Measurements from ENCODE around the gene BARX1. TPM values are rescaled to one million over a fixed set of nuclear protein-coding genes. Genes with fewer than 3 reads are reported as not detected.

BARX1 gene
- polyA plus RNA-seq, 1 donor from 2014 or later: not detected

DNA sequence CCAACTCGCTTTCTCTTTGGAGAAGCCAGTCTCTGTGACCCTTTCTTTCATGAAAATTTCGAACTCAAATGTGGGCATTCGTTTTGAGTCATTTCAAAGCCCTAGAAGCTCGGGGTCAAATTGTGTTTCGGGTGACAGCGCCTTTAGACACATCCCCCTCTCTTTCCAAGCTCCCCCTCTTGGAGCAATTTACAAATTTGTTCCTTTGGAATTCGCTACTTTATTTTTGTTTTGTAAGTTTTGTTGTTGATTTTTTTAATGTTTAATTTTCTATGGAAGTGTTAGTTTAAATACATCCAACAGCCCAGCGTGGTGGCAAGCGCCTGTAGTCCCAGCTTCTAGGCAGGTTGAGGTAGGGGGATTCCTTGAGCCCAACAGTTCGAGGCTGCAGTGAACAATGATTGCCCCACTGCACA, 4.6 kb upstream of the BARX1 start:
- H3K36me3 ChIP-seq (ENCODE audit: insufficient read depth, low read length): no peaks in the 10 kb centered on the region
- no peaks in the 10 kb centered on the region for H3K9me3 ChIP-seq (ENCODE audit: low read length)
- H3F3A ChIP-seq (ENCODE audit: insufficient read depth, low read length, poor library complexity, severe bottlenecking): no peaks in the 10 kb centered on the region
- peaks cover 76% of the 10 kb centered on the region for H3K27me3 ChIP-seq (ENCODE audit: insufficient read depth, low read depth, low read length)
- no peak overlapping the region for H3K27ac ChIP-seq (ENCODE audit: low read length)
- no peak overlapping the region for H2AFZ ChIP-seq (ENCODE audit: low read depth, low read length)
- no peak overlapping the region for H3K4me3 ChIP-seq (ENCODE audit: low read length)
- no peak overlapping the region for H3K9ac ChIP-seq (ENCODE audit: low read length)
- no peaks in the 10 kb centered on the region for H3K79me2 ChIP-seq (replicated peaks; ENCODE audit: insufficient read depth, low read length)
- TF ChIP-seq TAF1 (IDR thresholded peaks at IDR 0.05; ENCODE audit: low read depth) (no peak), EP300 (conservative IDR thresholded peaks at IDR 0.05; ENCODE audit: poor library complexity, severe bottlenecking) (no peak), POLR2AphosphoS5 (IDR thresholded peaks at IDR 0.05) (peak; percentile 55), SMC3 (conservative IDR thresholded peaks at IDR 0.05; ENCODE audit: poor library complexity) (no peak), EZH2 (IDR thresholded peaks at IDR 0.05; ENCODE audit: borderline replicate concordance, insufficient read depth, low read length, poor library complexity, severe bottlenecking) (no peak), RAD21 (conservative IDR thresholded peaks at IDR 0.05) (no peak)
- TF ChIP-seq, protein P1, sequence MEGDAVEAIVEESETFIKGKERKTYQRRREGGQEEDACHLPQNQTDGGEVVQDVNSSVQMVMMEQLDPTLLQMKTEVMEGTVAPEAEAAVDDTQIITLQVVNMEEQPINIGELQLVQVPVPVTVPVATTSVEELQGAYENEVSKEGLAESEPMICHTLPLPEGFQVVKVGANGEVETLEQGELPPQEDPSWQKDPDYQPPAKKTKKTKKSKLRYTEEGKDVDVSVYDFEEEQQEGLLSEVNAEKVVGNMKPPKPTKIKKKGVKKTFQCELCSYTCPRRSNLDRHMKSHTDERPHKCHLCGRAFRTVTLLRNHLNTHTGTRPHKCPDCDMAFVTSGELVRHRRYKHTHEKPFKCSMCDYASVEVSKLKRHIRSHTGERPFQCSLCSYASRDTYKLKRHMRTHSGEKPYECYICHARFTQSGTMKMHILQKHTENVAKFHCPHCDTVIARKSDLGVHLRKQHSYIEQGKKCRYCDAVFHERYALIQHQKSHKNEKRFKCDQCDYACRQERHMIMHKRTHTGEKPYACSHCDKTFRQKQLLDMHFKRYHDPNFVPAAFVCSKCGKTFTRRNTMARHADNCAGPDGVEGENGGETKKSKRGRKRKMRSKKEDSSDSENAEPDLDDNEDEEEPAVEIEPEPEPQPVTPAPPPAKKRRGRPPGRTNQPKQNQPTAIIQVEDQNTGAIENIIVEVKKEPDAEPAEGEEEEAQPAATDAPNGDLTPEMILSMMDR (IDR thresholded peaks at IDR 0.05; ENCODE audit: poor library complexity, severe bottlenecking): no peak
- no peaks in the 10 kb centered on the region for H4K20me1 ChIP-seq (ENCODE audit: insufficient read depth)
- H3K4me2 ChIP-seq (ENCODE audit: low read length): no peak overlapping the region
- no peaks in the 10 kb centered on the region for H3K9me2 ChIP-seq (ENCODE audit: insufficient read depth, low read length)

DNA sequence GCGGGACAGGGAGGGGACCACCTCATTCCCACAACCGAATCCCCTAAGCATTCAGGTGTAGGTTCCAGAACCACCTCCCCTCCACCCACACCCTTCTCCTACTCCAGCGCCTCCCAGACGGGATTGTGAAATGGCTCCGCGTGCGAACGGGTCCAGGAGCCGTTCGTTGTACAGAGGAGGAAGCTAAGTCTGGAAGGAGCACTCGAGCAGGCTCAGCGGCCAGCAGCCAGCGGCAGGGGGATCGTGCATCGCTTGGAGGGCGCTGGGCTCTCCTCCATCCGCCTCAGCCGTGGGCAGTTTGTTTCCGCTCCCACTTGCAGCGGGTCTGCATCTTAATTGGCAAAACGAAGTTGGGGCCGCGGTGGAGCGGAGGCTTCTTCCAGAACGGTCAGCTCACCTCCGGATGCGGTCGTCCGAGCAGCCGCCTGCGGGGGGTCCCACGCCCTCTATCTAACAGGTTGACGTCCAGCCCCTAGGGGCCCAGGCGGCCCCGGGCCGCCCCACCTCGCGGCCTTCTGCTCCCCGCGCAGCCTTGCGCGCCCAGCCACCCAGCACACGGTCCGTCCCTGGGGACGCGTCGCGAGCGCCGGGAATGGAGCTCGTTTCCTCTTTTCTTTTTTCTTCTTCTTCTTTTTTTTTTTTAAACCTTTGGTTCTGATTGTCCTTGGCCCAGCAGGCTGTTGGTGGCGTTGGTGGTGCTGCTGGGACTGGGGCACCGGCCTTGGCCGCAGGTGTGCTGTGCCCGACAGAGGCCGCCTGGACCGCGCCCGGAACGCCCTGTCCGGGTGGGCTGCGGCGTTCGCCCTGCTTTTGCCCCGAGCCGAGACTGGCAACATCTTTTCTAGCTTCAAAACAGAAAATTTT, 3.9 kb upstream of the BARX1 start:
- Histone ChIP-seq H2AFZ (ENCODE audit: low read depth, low read length) (no peak overlapping the region), H3K4me3 (ENCODE audit: low read length) (peak overlapping the region; percentile 33), H3K9me3 (ENCODE audit: low read length) (no peaks in the 10 kb centered on the region), H3K9ac (ENCODE audit: low read length) (no peak overlapping the region), H3K27me3 (ENCODE audit: insufficient read depth, low read depth, low read length) (peaks cover 83% of the 10 kb centered on the region), H3K79me2 (replicated peaks; ENCODE audit: insufficient read depth, low read length) (no peaks in the 10 kb centered on the region), H3K36me3 (ENCODE audit: insufficient read depth, low read length) (no peaks in the 10 kb centered on the region), H3K9me2 (ENCODE audit: insufficient read depth, low read length) (no peaks in the 10 kb centered on the region), H3K27ac (ENCODE audit: low read length) (no peak overlapping the region), H3F3A (ENCODE audit: insufficient read depth, low read length, poor library complexity, severe bottlenecking) (no peaks in the 10 kb centered on the region), H3K4me2 (ENCODE audit: low read length) (no peak overlapping the region), H4K20me1 (ENCODE audit: insufficient read depth) (no peaks in the 10 kb centered on the region)
- TF ChIP-seq EZH2 (IDR thresholded peaks at IDR 0.05; ENCODE audit: borderline replicate concordance, insufficient read depth, low read length, poor library complexity, severe bottlenecking) (peak; percentile 31), POLR2AphosphoS5 (IDR thresholded peaks at IDR 0.05) (peak; percentile 95), EP300 (conservative IDR thresholded peaks at IDR 0.05; ENCODE audit: poor library complexity, severe bottlenecking) (no peak)
- TF ChIP-seq, protein P1 (IDR thresholded peaks at IDR 0.05; ENCODE audit: poor library complexity, severe bottlenecking): peak; percentile 19

Measured in neural cell (in vitro differentiated cells).